Forelimb muscle (tissue), 1 donor: ENCODE data around the gene PRR15L. TPM values are rescaled to one million over a fixed set of nuclear protein-coding genes. Genes with fewer than 3 reads are reported as not detected.
"Not testable (repeated sequence)": the region's sequence is repeated elsewhere in the genome, so short reads cannot be mapped to it uniquely, and the experiment has no call there.

Experiments used
- DNase-seq: peaks from one replicate; pipeline ENCODE4 v3.0.0-alpha.2; 2013; ENCODE audit warnings: low read depth
- polyA plus RNA-seq: library from polyadenylated mRNA; unstranded; fragments of 120-200 nt; gene quantifications from one replicate; pipeline ENCODE4 v1.2.1, GENCODE V29; 2013; ENCODE audit not compliant: insufficient read length

The PRR15L gene
- polyA plus RNA-seq, 1 donor: 0.11 TPM

GRCh38 chr17:47988445-47988844, 30.8 kb upstream of the PRR15L start:
- not testable (repeated sequence) for DNase-seq

- no peak for DNase-seq
Observed at GRCh38 chr17:47987240-47987835, 29.7 kb upstream of the PRR15L start.

GRCh38 chr17:47986520-47986919, 28.8 kb upstream of the PRR15L start:
- no peak for DNase-seq

GRCh38 chr17:47983492-47984223, 26.0 kb upstream of the PRR15L start:
- DNase-seq: no peak

GRCh38 chr17:47982645-47983390, 25.1 kb upstream of the PRR15L start:
- DNase-seq: no peak

- DNase-seq: no peak
Observed at GRCh38 chr17:47982091-47982617, 24.5 kb upstream of the PRR15L start.

- no peak for DNase-seq
Observed at GRCh38 chr17:47981462-47981861, 23.8 kb upstream of the PRR15L start.

GRCh38 chr17:47980541-47980940, 22.9 kb upstream of the PRR15L start:
- no peak for DNase-seq

GRCh38 chr17:47978324-47978723, 20.6 kb upstream of the PRR15L start:
- DNase-seq: no peak

GRCh38 chr17:47975823-47976205, 18.1 kb upstream of the PRR15L start:
- no peak for DNase-seq

- DNase-seq: no peak
Observed at GRCh38 chr17:47975189-47975822, 17.6 kb upstream of the PRR15L start.

GRCh38 chr17:47973541-47973940, 15.9 kb upstream of the PRR15L start:
- no peak for DNase-seq

- peak; percentile 97 for DNase-seq
Observed at GRCh38 chr17:47970725-47971499, 13.2 kb upstream of the PRR15L start, which contains the start of gene CDK5RAP3. Gene CDK5RAP3 (plus strand): TSS chr17:47971113. CDS start chr17:47971147, 34 bp downstream.

- DNase-seq: no peak
Observed at GRCh38 chr17:47969930-47970724, 12.4 kb upstream of the PRR15L start.

- DNase-seq: no peak
Observed at GRCh38 chr17:47968836-47969235, 11.2 kb upstream of the PRR15L start.

- no peak for DNase-seq
Observed at GRCh38 chr17:47967607-47968252, 10.0 kb upstream of the PRR15L start.

GRCh38 chr17:47966079-47966519, 8.4 kb upstream of the PRR15L start:
- DNase-seq: no peak

- DNase-seq: no peak
Observed at GRCh38 chr17:47964856-47965255, 7.2 kb upstream of the PRR15L start.

- DNase-seq: no peak
Observed at GRCh38 chr17:47962901-47963300, 5.2 kb upstream of the PRR15L start.

- DNase-seq: no peak
Observed at GRCh38 chr17:47961406-47961805, 3.7 kb upstream of the PRR15L start.
